Gastrocnemius medialis (tissue), 4 donors: ENCODE results near the gene HOXA7. TPM values are rescaled to one million over a fixed set of nuclear protein-coding genes. Genes with fewer than 3 reads are reported as not detected.

ENCODE experiments used
- ATAC-seq, 2 donors: fragments of 150-250 bp; one replicate each; pipeline ENCODE4 v1.9.1; 2016
- DNase-seq, 2 donors: peaks; one replicate each; pipeline ENCODE4 v3.0.0-alpha.2; 2019
- H3K27ac ChIP-seq, 4 donors: fragments of 200-600 bp; sonication (generic); 1 replicate in 1 of 4; 2 replicates in 3 of 4; pipeline ENCODE4 v1.5.1; 2016 to 2018; ENCODE audit warnings: mild to moderate bottlenecking in 2 of 4, moderate library complexity in 1 of 4
- H3K27me3 ChIP-seq, 3 donors: fragments of 200-600 bp; sonication (generic) in 2 of 3; 1 replicate in 1 of 3; 2 replicates in 2 of 3; pipeline versions ENCODE4 v1.5.1 to v1.6.0; 2016 to 2019; ENCODE audit warnings: mild to moderate bottlenecking in 1 of 3, moderate library complexity in 1 of 3
- H3K36me3 ChIP-seq, 2 donors: fragments of 200-600 bp; sonication (generic) in 1 of 2; one replicate each; pipeline ENCODE4 v1.5.1; 2017 to 2018
- H3K4me1 ChIP-seq, 2 donors: fragments of 200-600 bp; sonication (generic) in 1 of 2; one replicate each; pipeline ENCODE4 v1.5.1; 2016 to 2017; ENCODE audit warnings: mild to moderate bottlenecking in 2 of 2
- H3K4me3 ChIP-seq, 4 donors: fragments of 200-600 bp; sonication (generic) in 3 of 4; 1 replicate in 1 of 4; 2 replicates in 3 of 4; pipeline ENCODE4 v1.5.1; 2016 to 2019; ENCODE audit warnings: mild to moderate bottlenecking in 2 of 4
- H3K9me3 ChIP-seq, 3 donors: fragments of 200-600 bp; sonication (generic) in 2 of 3; 1 replicate in 1 of 3; 2 replicates in 2 of 3; pipeline ENCODE4 v1.5.1; 2016 to 2019
- POLR2A ChIP-seq, 2 donors: fragments of 450-650 bp; IDR thresholded peaks; one replicate each; pipeline ENCODE4 v1.6.1; 2017; ENCODE audit warnings: antibody characterized with exemption in 2 of 2, mild to moderate bottlenecking in 2 of 2, moderate library complexity in 2 of 2
- in situ Hi-C, 4 donors: fragments of 200-750 bp; cut with MboI; loops; one replicate each; pipeline versions ENCODE4 v1.15.0 to v1.8.0; 2017; ENCODE audit warnings: low sequenced_read_pairs in 4 of 4
- intact Hi-C: fragments of 100-400 bp; cut with DNase I; formaldehyde crosslinking; loops from one replicate; pipeline ENCODE4 v1.15.1; 2023; ENCODE audit warnings: low total_unique reads
- total RNA-seq, 4 donors: library from RNA; depleted of rRNA; stranded (reverse); fragments of >200 nt; gene quantifications; one replicate each; pipeline versions ENCODE4 v1.1.0 to v1.2.3, GENCODE V29; 2016
- TF ChIP-seq, protein P1 (sequence below), 5 experiments: fragments of 450-650 bp in 3 of 5; fragments of 200-600 bp in 2 of 5; sonication (generic) in 2 of 5; IDR thresholded peaks in 4 of 5; conservative IDR thresholded peaks in 1 of 5; 1 replicate in 4 of 5; 2 replicates in 1 of 5; pipeline ENCODE4 v1.5.1; 2016 to 2019; ENCODE audit warnings: antibody characterized with exemption in 5 of 5, mild to moderate bottlenecking in 3 of 5, moderate library complexity in 3 of 5

HOXA7 gene
- total RNA-seq, 4 donors from 2014 or later: 5.3 to 12.8 (median 8.6) TPM

DNA sequence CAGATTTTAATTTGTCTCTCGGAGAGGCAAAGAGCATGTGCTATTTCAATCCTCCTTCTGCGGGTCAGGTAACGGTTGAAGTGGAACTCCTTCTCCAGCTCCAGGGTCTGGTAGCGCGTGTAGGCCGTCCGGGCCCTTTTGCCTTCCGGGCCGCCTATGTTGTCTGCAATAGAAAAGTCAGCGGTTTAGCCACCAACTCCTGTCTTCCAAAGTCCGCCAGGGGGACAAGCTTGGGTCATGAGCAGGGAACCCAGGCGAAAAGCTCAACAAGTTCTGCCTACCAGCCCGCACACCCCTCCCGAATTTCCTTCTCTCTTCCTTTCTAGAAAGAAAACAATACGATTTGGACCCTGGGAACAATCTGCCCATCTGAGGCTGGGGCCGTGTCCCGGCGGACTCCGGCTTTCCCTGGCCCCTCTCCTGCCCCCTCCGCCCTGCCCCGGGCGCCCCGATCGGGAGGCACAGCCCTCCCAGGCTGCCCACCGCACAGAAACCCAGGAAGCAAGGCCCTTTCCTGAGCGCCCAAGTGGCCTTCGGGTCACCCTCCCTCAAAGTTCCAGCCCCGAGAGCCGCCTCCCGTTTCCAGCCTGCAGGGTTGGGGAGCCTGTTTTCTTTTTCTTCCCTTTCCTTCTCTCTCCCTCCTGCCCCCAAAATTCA, 14.4 kb downstream of the HOXA7 start:
- Histone ChIP-seq H3K27me3 (no peaks in the 10 kb centered on the region), H3K4me1 (peaks cover 17 to 22% of the 10 kb centered on the region in 2 donors), H3K4me3 (peak overlapping the region; percentile 56 to 68 (median 62)), H3K9me3 (no peaks in the 10 kb centered on the region), H3K27ac (peak overlapping the region; percentile 79 to 94 (median 88)), H3K36me3 (peaks cover 0 to 20% of the 10 kb centered on the region in 2 donors)
- in situ Hi-C loops (loop anchor here in 2 of 4 donors (5.0 to 10.0 kb wide), 3 partner anchors 287 to 777 kb away; no protein-coding TSS in a partner anchor), intact Hi-C loops (no loop called here)
- ATAC-seq: no peak
- DNase-seq: no peak
- no peak for TF ChIP-seq POLR2A (IDR thresholded peaks at IDR 0.05)
- TF ChIP-seq, protein P1, sequence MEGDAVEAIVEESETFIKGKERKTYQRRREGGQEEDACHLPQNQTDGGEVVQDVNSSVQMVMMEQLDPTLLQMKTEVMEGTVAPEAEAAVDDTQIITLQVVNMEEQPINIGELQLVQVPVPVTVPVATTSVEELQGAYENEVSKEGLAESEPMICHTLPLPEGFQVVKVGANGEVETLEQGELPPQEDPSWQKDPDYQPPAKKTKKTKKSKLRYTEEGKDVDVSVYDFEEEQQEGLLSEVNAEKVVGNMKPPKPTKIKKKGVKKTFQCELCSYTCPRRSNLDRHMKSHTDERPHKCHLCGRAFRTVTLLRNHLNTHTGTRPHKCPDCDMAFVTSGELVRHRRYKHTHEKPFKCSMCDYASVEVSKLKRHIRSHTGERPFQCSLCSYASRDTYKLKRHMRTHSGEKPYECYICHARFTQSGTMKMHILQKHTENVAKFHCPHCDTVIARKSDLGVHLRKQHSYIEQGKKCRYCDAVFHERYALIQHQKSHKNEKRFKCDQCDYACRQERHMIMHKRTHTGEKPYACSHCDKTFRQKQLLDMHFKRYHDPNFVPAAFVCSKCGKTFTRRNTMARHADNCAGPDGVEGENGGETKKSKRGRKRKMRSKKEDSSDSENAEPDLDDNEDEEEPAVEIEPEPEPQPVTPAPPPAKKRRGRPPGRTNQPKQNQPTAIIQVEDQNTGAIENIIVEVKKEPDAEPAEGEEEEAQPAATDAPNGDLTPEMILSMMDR (IDR thresholded peaks at IDR 0.05 in 4 of 5, conservative IDR thresholded peaks at IDR 0.05 in 1 of 5): peak in 1 of 5 experiments; percentile 1

DNA sequence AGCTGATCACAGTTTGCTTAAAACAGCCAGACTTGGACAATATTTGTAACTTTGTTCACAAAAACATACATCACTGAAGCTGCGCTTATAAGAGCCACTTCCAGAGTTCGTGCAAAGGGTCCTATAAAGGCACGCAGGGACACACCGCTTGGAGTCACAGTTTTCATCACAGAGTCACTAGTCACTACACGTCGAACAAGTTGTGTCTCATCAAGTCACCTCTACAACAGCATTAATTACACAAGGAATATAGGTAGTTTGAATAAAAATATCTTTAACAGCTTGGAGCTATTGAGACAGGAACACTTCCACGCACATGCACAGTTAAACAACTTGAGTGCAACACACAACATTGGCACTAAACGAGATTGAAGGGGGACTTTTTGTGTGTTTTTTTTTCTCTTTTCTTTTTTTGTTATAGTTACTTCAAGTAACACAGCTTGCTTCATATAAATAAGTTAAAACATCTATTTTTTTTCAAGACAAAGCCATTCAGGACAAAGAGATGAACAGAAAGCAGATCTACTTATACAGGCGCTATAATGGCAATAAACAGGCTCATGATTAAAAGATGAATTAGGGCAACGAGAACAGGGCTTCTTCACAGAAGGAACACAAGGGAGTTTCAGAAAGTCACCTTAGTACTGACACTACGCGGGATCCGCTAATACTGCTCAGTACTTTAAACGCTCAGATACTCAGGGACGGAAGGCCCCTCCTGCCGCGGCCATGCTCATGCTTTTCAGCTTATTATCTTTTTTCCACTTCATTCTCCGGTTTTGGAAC, 15.1 kb downstream of the HOXA7 start:
- Histone ChIP-seq H3K27ac (peak overlapping the region; percentile 79 to 94 (median 88)), H3K9me3 (no peaks in the 10 kb centered on the region)
- in situ Hi-C loops: loop anchor here in 2 of 4 donors (5.0 to 10.0 kb wide), 3 partner anchors 287 to 777 kb away; no protein-coding TSS in a partner anchor

DNA sequence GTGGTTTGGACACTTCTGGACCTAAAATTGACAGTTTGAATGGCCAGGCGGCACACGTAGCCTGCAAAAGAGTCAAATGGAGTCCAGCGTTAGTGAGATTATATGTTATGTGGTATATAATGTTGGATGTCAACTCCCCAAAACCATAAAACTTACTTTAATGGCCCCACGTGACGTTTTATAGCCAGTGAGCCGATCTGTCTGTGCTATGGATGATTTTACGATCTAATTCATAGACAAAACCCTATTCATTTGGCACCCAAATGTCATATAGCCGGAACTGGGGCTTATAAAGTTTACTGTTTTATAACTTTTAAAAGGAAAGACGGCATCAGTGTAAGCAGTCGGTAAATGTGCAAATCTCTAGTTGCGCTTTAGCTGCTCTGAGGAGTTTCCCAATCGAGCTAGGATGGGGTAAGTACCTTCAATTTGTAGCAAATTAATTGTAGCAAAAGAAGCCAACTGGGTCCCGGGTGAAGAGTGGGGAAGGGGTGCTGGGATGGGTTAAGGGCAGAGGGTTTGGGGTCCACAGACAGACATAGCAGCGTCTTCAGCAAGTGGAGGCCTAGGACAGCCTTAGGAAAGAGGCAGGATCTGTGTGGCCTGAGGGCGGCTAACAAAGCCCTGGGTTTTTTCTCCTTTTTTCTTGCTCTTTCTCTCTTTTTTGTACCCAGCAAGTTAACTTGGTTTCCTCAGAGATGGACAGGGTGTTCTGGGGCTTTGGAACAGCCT, 16.2 kb downstream of the HOXA7 start:
- peaks cover 0 to 15% of the 10 kb centered on the region in 2 donors for H3K36me3 ChIP-seq
- H3K27ac ChIP-seq: no peak overlapping the region
- no peak overlapping the region for H3K4me3 ChIP-seq
- no peaks in the 10 kb centered on the region for H3K9me3 ChIP-seq
- peaks cover 23 to 24% of the 10 kb centered on the region in 2 donors for H3K4me1 ChIP-seq
- no peak for DNase-seq
- in situ Hi-C loops (loop anchor here in 2 of 4 donors (5.0 to 10.0 kb wide), 3 partner anchors 285 to 775 kb away; no protein-coding TSS in a partner anchor), intact Hi-C loops (no loop called here)
- no peak for TF ChIP-seq POLR2A (IDR thresholded peaks at IDR 0.05)
- TF ChIP-seq, protein P1 (IDR thresholded peaks at IDR 0.05 in 4 of 5, conservative IDR thresholded peaks at IDR 0.05 in 1 of 5): no peak
- H3K27me3 ChIP-seq: no peaks in the 10 kb centered on the region
- no peak for ATAC-seq

More for the DNA sequence above, 15.1 kb downstream of the HOXA7 start:
- Histone ChIP-seq H3K4me1 (peaks cover 15 to 22% of the 10 kb centered on the region in 2 donors), H3K27me3 (no peaks in the 10 kb centered on the region), H3K4me3 (peak overlapping the region in 3 of 4 donors; percentile 56 to 68 (median 63)), H3K36me3 (peaks cover 0 to 20% of the 10 kb centered on the region in 2 donors)
- TF ChIP-seq, protein P1 (IDR thresholded peaks at IDR 0.05 in 4 of 5, conservative IDR thresholded peaks at IDR 0.05 in 1 of 5): no peak
- no peak for TF ChIP-seq POLR2A (IDR thresholded peaks at IDR 0.05)
- DNase-seq (no peak), ATAC-seq (no peak)
- intact Hi-C loops: no loop called here

DNA sequence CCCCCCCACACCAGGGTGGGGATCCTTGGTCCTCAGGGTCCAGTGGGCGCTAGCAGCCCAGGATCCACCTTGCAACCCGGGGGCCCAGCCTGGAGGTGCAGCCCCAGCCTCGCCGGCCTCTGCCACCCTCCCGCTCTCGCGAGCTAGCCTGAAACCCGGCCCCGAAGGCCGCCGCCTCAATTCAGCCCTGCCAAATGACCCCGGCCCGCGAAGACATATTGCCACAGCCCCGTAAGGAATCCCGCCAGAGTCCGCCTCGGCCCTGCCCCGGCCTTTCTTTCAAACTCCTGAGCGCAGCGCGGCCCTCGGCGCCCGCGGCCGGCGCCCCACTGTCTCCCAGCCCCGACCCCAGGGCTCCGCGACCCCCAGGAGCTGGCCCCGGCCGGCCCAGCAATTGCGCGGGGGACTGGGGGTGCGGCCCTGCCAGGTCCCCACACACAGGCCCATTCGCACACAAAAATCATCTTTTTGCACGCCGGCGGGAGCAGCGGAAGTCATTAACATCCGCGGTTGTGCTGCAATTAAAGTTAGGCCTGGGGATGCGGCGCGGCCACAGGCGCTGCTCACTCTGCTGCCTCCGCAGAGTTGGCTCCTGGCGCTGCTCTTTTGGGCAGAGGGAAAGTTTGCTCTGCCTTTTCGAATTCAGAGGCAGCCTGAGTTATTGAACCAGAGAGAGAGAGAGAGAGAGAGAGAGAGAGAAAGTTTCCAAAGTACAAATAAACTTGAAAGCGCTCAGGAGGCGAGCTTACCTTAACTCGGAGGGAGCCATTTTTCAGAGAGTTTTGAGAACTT, 16.9 kb downstream of the HOXA7 start:
- no peak for ATAC-seq
- Histone ChIP-seq H3K27ac (peak overlapping the region in 3 of 4 donors; percentile 25 to 95 (median 32)), H3K4me1 (peaks cover 28 to 30% of the 10 kb centered on the region in 2 donors), H3K4me3 (no peak overlapping the region), H3K36me3 (peaks cover 0 to 7% of the 10 kb centered on the region in 2 donors), H3K9me3 (no peaks in the 10 kb centered on the region), H3K27me3 (no peaks in the 10 kb centered on the region)
- intact Hi-C loops: no loop called here
- DNase-seq: no peak
- in situ Hi-C loops: loop anchor here in 2 of 4 donors (5.0 to 10.0 kb wide), 3 partner anchors 285 to 775 kb away; no protein-coding TSS in a partner anchor
- no peak for TF ChIP-seq POLR2A (IDR thresholded peaks at IDR 0.05)
- TF ChIP-seq, protein P1 (IDR thresholded peaks at IDR 0.05 in 4 of 5, conservative IDR thresholded peaks at IDR 0.05 in 1 of 5): no peak
